C4-2B (cell line): ENCODE measurements around the gene DNAAF1.
"Not testable (repeated sequence)": the region's sequence is repeated elsewhere in the genome, so short reads cannot be mapped to it uniquely, and the experiment has no call there.

Source experiments
- H3K27ac ChIP-seq: fragments of 450-650 bp; 2 replicates; pipeline ENCODE4 v1.5.1; 2017
- ZFX ChIP-seq: fragments of 450-650 bp; IDR thresholded peaks from 2 replicates; pipeline ENCODE4 v1.6.1; 2017
- TF ChIP-seq, protein P1 (sequence below): fragments of 450-650 bp; conservative IDR thresholded peaks from 2 replicates; pipeline ENCODE4 v1.5.1; 2017; ENCODE audit warnings: mild to moderate bottlenecking

Gene DNAAF1

DNA sequence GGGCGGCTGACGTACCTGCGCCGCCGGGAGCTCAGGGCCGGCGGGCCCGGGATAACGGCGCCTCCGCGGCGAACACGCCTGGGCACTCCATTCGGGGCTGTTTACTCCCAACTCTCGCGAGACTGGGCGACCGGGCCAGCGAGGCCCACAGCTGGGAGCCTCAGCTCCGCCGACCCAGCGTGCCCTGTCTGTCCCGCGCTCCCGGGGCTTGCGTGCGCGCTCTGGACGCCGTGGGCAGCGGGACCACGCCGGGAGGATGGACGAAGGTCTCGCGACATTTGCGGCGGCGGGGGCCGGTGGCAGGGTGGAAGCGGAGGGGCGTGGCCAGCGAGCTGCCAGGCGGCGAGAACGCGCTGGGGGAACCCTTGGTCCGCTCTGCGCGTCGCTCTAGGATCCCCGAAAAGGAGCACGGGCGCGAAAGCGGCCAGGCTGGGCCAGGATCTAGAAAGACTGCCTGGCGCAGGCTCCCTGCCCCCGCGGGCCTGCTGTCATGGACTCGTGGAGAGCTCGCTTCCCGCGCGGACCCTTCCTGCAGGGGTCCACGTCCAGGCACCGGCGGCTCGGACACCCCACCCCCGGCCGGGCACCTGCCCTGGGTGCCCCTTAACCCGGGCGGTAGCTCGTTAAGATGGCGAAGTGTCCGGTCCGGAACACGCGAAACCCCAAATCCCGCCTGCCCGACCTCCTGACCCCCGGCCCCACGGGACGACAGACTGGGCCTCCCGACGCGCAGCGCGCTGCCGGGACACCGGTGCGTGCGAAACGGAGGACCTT is 28.2 kb upstream of the DNAAF1 start, which contains the start of gene MBTPS1:
Gene MBTPS1, minus strand, starts transcription at position 223 of the 774 bp plus-strand sequence. CDS start 15,159 bp downstream, outside the sequence.
- H3K27ac ChIP-seq = peak within 1 kb of the TSS; percentile 93
- peak; percentile 65 for TF ChIP-seq ZFX
- TF ChIP-seq, protein P1, sequence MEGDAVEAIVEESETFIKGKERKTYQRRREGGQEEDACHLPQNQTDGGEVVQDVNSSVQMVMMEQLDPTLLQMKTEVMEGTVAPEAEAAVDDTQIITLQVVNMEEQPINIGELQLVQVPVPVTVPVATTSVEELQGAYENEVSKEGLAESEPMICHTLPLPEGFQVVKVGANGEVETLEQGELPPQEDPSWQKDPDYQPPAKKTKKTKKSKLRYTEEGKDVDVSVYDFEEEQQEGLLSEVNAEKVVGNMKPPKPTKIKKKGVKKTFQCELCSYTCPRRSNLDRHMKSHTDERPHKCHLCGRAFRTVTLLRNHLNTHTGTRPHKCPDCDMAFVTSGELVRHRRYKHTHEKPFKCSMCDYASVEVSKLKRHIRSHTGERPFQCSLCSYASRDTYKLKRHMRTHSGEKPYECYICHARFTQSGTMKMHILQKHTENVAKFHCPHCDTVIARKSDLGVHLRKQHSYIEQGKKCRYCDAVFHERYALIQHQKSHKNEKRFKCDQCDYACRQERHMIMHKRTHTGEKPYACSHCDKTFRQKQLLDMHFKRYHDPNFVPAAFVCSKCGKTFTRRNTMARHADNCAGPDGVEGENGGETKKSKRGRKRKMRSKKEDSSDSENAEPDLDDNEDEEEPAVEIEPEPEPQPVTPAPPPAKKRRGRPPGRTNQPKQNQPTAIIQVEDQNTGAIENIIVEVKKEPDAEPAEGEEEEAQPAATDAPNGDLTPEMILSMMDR = peak; percentile 19; the same call in 1 of the 2 replicates

DNA sequence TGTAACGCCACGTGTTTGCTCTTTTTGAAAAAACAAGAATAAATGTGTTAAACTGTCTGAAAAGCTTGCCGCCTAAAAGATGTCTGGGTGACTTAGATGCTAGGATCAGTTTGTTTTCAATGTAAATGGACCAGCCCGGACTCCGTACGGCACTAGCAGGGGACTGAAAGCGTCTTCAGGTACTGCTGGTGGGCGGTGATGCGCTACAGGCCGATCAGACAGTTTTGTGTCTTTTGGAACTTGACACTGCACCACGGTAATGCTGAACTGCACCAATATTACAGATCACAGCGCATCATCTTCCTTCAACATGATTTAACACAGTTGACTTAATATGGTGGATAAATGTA is 27.6 kb upstream of the DNAAF1 start:
- TF ChIP-seq ZFX = no peak
- TF ChIP-seq, protein P1 = no peak
- peak overlapping the region; percentile 93 for H3K27ac ChIP-seq

DNA sequence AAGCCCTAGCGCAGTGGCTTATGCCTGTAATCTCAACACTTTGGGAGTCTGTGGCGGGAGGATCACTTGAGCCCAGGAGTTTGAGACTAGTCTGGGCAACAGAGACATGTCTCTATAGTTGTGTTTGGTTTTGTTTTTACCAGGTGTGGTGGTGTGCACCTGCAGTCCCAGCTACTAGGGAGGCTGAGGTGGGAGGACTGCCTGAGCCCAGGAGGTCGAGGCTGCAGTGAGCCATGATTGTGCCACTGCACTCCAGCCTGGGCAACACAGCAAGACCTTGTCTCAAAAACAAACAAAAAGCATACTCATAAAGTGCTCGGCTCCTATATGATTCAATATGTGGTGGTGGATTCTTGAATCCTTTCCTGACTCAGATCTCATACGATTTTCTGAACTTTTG is 26.8 kb upstream of the DNAAF1 start:
- H3K27ac ChIP-seq = not testable (repeated sequence)

DNA sequence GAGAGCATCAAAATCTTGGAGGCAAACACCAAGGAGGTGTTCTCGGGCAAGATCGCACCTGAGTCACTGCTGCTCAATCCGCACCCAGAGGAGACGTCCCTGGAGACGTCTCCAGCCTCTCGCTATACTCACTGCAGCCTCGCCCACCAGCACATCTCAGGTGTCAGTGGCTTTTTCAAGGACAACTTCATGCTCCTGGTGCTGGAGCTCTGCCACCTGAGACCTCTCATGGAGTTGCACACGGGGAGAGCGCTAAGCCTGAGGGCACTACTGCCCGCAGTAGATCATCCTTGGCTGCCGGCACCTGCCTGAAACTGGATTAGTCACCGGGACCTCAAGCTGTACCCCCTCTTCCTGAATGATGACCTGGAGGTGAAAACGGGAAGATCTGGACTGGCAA is 25.7 kb upstream of the DNAAF1 start:
- TF ChIP-seq, protein P1 = no peak
- TF ChIP-seq ZFX = no peak
- no peak overlapping the region for H3K27ac ChIP-seq

DNA sequence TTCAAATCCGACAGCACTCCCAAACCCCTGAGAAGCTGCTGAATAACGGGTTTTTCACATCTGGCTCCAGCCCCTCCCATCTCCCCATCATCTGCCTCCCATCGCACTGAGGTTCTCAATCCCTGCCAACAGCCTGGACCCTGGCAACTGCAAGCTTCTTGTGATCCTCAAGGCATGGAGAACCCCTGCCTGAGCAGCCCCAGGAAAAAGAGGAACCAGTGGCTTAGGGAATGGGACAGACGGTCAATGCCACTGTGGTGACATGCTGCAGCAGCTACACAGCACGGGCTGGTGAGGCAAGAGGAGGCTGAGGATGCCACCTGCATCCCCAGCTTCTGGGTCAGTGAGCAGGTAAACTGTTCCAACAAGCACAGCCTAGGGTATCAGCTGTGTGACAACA is 25.1 kb upstream of the DNAAF1 start:
- no peak for TF ChIP-seq ZFX
- TF ChIP-seq, protein P1 = no peak
- no peak overlapping the region for H3K27ac ChIP-seq

DNA sequence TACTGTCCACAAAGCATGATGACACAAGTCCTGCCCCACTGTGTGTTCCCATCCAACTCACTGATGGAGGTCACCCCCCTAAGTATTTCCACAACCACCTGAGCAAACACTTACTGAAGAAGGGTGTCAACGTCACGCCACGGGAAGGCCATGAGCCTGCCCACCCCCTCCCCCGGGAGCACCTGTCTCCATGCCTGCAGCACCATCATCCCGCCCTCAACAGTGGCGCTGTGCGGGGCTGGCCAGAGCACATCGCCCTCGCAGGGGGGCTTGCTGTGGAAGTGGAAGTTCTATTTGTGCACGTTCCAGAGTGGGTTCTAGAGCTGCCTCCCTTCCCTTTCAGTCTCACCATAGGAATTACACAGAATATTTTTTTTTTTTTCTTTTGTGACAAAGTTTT is 24.1 kb upstream of the DNAAF1 start:
- H3K27ac ChIP-seq = no peak overlapping the region
- TF ChIP-seq, protein P1 = no peak
- TF ChIP-seq ZFX = no peak

DNA sequence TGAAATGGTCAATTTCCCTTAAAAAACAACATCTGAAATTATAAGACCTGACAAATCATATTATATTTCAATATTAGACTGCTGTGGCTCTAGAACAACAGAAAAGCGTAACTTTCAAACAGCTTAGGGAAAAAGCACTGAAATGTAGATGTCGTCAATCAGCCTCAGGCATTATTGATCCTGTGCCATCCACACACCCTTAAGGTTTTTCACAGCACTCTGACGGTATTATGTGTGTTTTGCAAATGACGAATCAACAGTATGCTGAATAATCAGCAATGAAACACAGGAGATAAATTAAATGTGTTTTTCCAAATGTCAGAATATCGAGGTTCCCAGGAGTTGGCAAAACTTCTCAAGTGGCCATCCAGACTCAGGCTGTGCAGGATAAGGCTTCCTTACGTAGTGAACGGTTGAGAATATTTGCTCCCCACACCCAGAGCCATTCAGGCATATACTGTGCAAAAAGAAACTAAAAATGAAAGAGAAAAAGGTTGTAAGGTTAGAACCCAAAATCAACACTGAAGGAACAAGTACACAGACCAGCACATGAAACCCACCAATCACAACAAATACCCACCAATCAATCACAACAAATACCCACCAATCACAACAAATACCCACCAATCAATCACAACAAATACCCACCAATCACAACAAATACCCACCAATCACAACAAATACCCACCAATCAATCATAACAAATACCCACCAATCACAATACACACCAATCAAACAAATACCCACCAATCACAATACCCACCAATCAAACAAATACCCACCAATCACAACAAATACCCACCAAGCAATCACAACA is 20.6 kb upstream of the DNAAF1 start:
- no peak for TF ChIP-seq ZFX
- TF ChIP-seq, protein P1 = no peak
- no peak overlapping the region for H3K27ac ChIP-seq
